DMS53 (cell line): Measurements from ENCODE around the gene SEC14L5.
"Not testable (repeated sequence)": the region's sequence is repeated elsewhere in the genome, so short reads cannot be mapped to it uniquely, and the experiment has no call there.

Experiments
- DNase-seq: peaks from one replicate; lab custom pipeline; 2025; lab: John Stamatoyannopoulos, UW

The SEC14L5 gene

GRCh38 chr16:4954714-4955113, 3.4 kb upstream of the SEC14L5 start:
- DNase-seq = no peak

GRCh38 chr16:4957420-4957719, 760 bp upstream of the SEC14L5 start:
- peak; percentile 85 for DNase-seq

GRCh38 chr16:4958510-4959438, 644 bp downstream of the SEC14L5 start:
- no peak for DNase-seq

- no peak for DNase-seq
Measured at GRCh38 chr16:4960579-4960978, 2.4 kb downstream of the SEC14L5 start.

- DNase-seq = no peak
Measured at GRCh38 chr16:4962716-4963115, 4.6 kb downstream of the SEC14L5 start.

GRCh38 chr16:4963527-4963926, 5.4 kb downstream of the SEC14L5 start:
- not testable (repeated sequence) for DNase-seq

GRCh38 chr16:4966736-4967453, 8.8 kb downstream of the SEC14L5 start:
- DNase-seq = no peak

- not testable (repeated sequence) for DNase-seq
Measured at GRCh38 chr16:4968278-4968677, 10.1 kb downstream of the SEC14L5 start.

GRCh38 chr16:4968879-4969483, 10.9 kb downstream of the SEC14L5 start:
- DNase-seq = no peak

GRCh38 chr16:4970010-4970409, 11.9 kb downstream of the SEC14L5 start:
- no peak for DNase-seq

- no peak for DNase-seq
Measured at GRCh38 chr16:4972938-4973587, 14.9 kb downstream of the SEC14L5 start.

- DNase-seq = no peak
Measured at GRCh38 chr16:4976079-4976478, 17.9 kb downstream of the SEC14L5 start.

GRCh38 chr16:4976611-4977145, 18.5 kb downstream of the SEC14L5 start:
- no peak for DNase-seq

GRCh38 chr16:4979164-4979563, 21.0 kb downstream of the SEC14L5 start:
- DNase-seq = no peak

- no peak for DNase-seq
Measured at GRCh38 chr16:4979736-4980660, 21.9 kb downstream of the SEC14L5 start.

GRCh38 chr16:4980691-4981090, 22.6 kb downstream of the SEC14L5 start:
- no peak for DNase-seq

- no peak for DNase-seq
Measured at GRCh38 chr16:4981473-4981872, 23.3 kb downstream of the SEC14L5 start.

GRCh38 chr16:4982056-4982867, 24.1 kb downstream of the SEC14L5 start:
- no peak for DNase-seq

GRCh38 chr16:4984174-4984990, 26.3 kb downstream of the SEC14L5 start:
- DNase-seq = no peak
